K562 (cell line): ENCODE data around the gene DAB1. TPM values are rescaled to one million over a fixed set of nuclear protein-coding genes. Genes with fewer than 3 reads are reported as not detected.
A peak's percentile ranks its signal among the peaks of the same experiment; 100 is the strongest.

Source experiments
- HNRNPK ChIP-seq: fragments of 200-400 bp; formaldehyde crosslinking; IDR thresholded peaks from one replicate; pipeline ENCODE4 v1.6.1; 2018; ENCODE audit warnings: mild to moderate bottlenecking, low read depth, low read length; ENCODE audit not compliant: poor library complexity, severe bottlenecking
- KHSRP ChIP-seq: fragments of 450-650 bp; IDR thresholded peaks from 2 replicates; pipeline ENCODE4 v1.6.1; 2017
- MAZ ChIP-seq, 2 experiments: fragments of 450-650 bp in 1 of 2; sonication (generic) in 1 of 2; formaldehyde crosslinking; IDR thresholded peaks in 1 of 2; conservative IDR thresholded peaks in 1 of 2; 2 replicates each; pipeline versions ENCODE4 v1.4.0 to v1.5.0; 2020; ENCODE audit warnings: mild to moderate bottlenecking in 1 of 2, missing genetic modification reagents in 1 of 2
- RBBP5 ChIP-seq: fragments of 200-600 bp; sonication (generic); IDR thresholded peaks from 2 replicates; pipeline ENCODE4 v1.6.1; 2012; ENCODE audit warnings: borderline replicate concordance, mild to moderate bottlenecking, low read length, control low read depth, inconsistent platforms; ENCODE audit not compliant: insufficient read depth, poor library complexity, severe bottlenecking
- REST ChIP-seq, 2 experiments: fragments of 450-650 bp; formaldehyde crosslinking in 1 of 2; IDR thresholded peaks; 2 replicates each; pipeline versions ENCODE4 v1.4.0 to v1.6.1; 2014 to 2020; ENCODE audit warnings: mild to moderate bottlenecking in 2 of 2, borderline replicate concordance in 1 of 2, low read depth in 1 of 2
- SMAD2 ChIP-seq: fragments of 150-350 bp; IDR thresholded peaks from 2 replicates; pipeline ENCODE4 v1.6.1; 2014; ENCODE audit warnings: low read depth, mild to moderate bottlenecking, low read length
- polyA plus RNA-seq, 8 experiments: library from polyadenylated mRNA; depleted of rRNA in 4 of 8; stranded (reverse) in 5 of 8; unstranded in 3 of 8; fragments of >200 nt; fragmentation: Nextera tagmentation in 2 of 8; fragmentation: Illumina TruSeq in 1 of 8; extraction: Ambion mirVana in 2 of 8; extraction: Trizol in 1 of 8; gene quantifications; 2 replicates each; pipeline versions ENCODE4 v1.2.1 to v1.2.3, GENCODE V29; 2011 to 2014; ENCODE audit warnings: inconsistent platforms in 1 of 8, missing spikeins in 1 of 8
- total RNA-seq, 7 experiments: library from RNA; depleted of rRNA in 6 of 7; stranded (reverse); fragments of >200 nt in 6 of 7; fragmentation: Illumina TruSeq in 2 of 7; extraction: Trizol in 2 of 7; gene quantifications; 2 replicates each; pipeline versions ENCODE4 v1.2.1 to v1.2.3, GENCODE V29; 2011 to 2021; ENCODE audit warnings: low replicate concordance in 1 of 7
- TF ChIP-seq, protein P1 (sequence below): fragments of 450-650 bp; IDR thresholded peaks from one replicate; pipeline ENCODE4 v1.6.1; 2018; ENCODE audit warnings: mild to moderate bottlenecking, moderate library complexity; ENCODE audit not compliant: partially characterized antibody
- TF ChIP-seq, protein P2 (sequence below), 3 experiments: IDR thresholded peaks in 2 of 3; conservative IDR thresholded peaks in 1 of 3; 2 replicates each; pipeline ENCODE4 v1.5.1; 2011 to 2012; ENCODE audit warnings: low read length in 3 of 3, mild to moderate bottlenecking in 3 of 3, control low read depth in 2 of 3, improper control_type of control experiment in 1 of 3, inconsistent platforms in 1 of 3, low read depth in 1 of 3, mixed read lengths in 1 of 3, moderate library complexity in 1 of 3; ENCODE audit not compliant: insufficient read depth in 2 of 3

The DAB1 gene
- total and polyA plus RNA-seq, 9 of the 15 experiments (the other 6 are each of a cell fraction or from before 2014, with no cell fraction given), result not detected

GRCh38 chr1:56967900-56968832, 455.7 kb downstream of the DAB1 start (continued):
- TF ChIP-seq, protein P1, sequence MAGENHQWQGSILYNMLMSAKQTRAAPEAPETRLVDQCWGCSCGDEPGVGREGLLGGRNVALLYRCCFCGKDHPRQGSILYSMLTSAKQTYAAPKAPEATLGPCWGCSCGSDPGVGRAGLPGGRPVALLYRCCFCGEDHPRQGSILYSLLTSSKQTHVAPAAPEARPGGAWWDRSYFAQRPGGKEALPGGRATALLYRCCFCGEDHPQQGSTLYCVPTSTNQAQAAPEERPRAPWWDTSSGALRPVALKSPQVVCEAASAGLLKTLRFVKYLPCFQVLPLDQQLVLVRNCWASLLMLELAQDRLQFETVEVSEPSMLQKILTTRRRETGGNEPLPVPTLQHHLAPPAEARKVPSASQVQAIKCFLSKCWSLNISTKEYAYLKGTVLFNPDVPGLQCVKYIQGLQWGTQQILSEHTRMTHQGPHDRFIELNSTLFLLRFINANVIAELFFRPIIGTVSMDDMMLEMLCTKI, result no peak
- TF ChIP-seq KHSRP (no peak), REST (IDR thresholded peaks at IDR 0.05; ENCODE audit: borderline replicate concordance) (peak; percentile 60; the same call in 1 of the 2 replicates), REST (CRISPR knock-in tag; IDR thresholded peaks at IDR 0.05; ENCODE audit: low read depth) (no peak), SMAD2 (no peak), HNRNPK (no peak), RBBP5 (no peak), MAZ (CRISPR knock-in tag; conservative IDR thresholded peaks at IDR 0.05 in 1 of 2, IDR thresholded peaks at IDR 0.05 in 1 of 2) (peak in 1 of 2 experiments; percentile 52; a peak in 1 of 4 replicates)
- TF ChIP-seq, protein P2, sequence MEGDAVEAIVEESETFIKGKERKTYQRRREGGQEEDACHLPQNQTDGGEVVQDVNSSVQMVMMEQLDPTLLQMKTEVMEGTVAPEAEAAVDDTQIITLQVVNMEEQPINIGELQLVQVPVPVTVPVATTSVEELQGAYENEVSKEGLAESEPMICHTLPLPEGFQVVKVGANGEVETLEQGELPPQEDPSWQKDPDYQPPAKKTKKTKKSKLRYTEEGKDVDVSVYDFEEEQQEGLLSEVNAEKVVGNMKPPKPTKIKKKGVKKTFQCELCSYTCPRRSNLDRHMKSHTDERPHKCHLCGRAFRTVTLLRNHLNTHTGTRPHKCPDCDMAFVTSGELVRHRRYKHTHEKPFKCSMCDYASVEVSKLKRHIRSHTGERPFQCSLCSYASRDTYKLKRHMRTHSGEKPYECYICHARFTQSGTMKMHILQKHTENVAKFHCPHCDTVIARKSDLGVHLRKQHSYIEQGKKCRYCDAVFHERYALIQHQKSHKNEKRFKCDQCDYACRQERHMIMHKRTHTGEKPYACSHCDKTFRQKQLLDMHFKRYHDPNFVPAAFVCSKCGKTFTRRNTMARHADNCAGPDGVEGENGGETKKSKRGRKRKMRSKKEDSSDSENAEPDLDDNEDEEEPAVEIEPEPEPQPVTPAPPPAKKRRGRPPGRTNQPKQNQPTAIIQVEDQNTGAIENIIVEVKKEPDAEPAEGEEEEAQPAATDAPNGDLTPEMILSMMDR (IDR thresholded peaks at IDR 0.05 in 2 of 3, conservative IDR thresholded peaks at IDR 0.05 in 1 of 3; ENCODE audit: insufficient read depth in 2 of 3, low read depth in 1 of 3, low read length in 3 of 3), result peak; percentile 66 to 76 (median 68)
- TF ChIP-seq, all 486 proteins: peak for 5
